Neural cell (in vitro differentiated cells): ENCODE results near the gene MAPK11. TPM values are rescaled to one million over a fixed set of nuclear protein-coding genes. Genes with fewer than 3 reads are reported as not detected.
A peak's percentile ranks its signal among the peaks of the same experiment; 100 is the strongest.

ENCODE experiments used
- H2AFZ ChIP-seq: fragments of 200-600, 300-800 bp; sonication (generic), shearing (Covaris generic); 2 replicates; pipeline ENCODE4 v1.6.0; 2014; ENCODE audit warnings: low read depth, mild to moderate bottlenecking, antibody characterized with exemption, low read length, moderate library complexity
- H3F3A ChIP-seq: fragments of 200-600 bp; shearing (Covaris generic); 2 replicates; pipeline ENCODE4 v1.6.1; 2016; ENCODE audit warnings: mild to moderate bottlenecking, moderate library complexity, mixed read lengths, antibody characterized with exemption, low read length; ENCODE audit not compliant: insufficient read depth, poor library complexity, severe bottlenecking
- H3K27ac ChIP-seq: fragments of 200-600, 300-800 bp; sonication (generic), shearing (Covaris generic); 2 replicates; pipeline ENCODE4 v1.5.1; 2014; ENCODE audit warnings: mild to moderate bottlenecking, low read length, moderate library complexity
- H3K27me3 ChIP-seq: fragments of 300-800, 200-600 bp; sonication (generic), shearing (Covaris generic); 2 replicates; pipeline ENCODE4 v1.6.0; 2014; ENCODE audit warnings: mild to moderate bottlenecking, low read depth, low read length, moderate library complexity; ENCODE audit not compliant: insufficient read depth
- H3K36me3 ChIP-seq: fragments of 300-800, 200-600 bp; sonication (generic), shearing (Covaris generic); 2 replicates; pipeline ENCODE4 v1.5.1; 2014; ENCODE audit warnings: mild to moderate bottlenecking, antibody characterized with exemption, low read length, moderate library complexity; ENCODE audit not compliant: insufficient read depth
- H3K4me2 ChIP-seq: fragments of 300-800, 200-600 bp; sonication (generic), shearing (Covaris generic); 2 replicates; pipeline ENCODE4 v1.6.0; 2014; ENCODE audit warnings: mild to moderate bottlenecking, low read length
- H3K4me3 ChIP-seq: fragments of 300-800, 200-600 bp; sonication (generic), shearing (Covaris generic); 2 replicates; pipeline ENCODE4 v1.5.1; 2014; ENCODE audit warnings: mild to moderate bottlenecking, low read length, moderate library complexity
- H3K79me2 ChIP-seq: fragments of 200-600 bp; shearing (Covaris generic); replicated peaks from 2 replicates; pipeline ENCODE4 v1.6.0; 2014; ENCODE audit warnings: mild to moderate bottlenecking, low read length, moderate library complexity; ENCODE audit not compliant: insufficient read depth
- H3K9ac ChIP-seq: fragments of 300-800, 200-600 bp; sonication (generic), shearing (Covaris generic); 2 replicates; pipeline ENCODE4 v1.6.1; 2016; ENCODE audit warnings: mild to moderate bottlenecking, low read length, mixed read lengths
- H3K9me2 ChIP-seq: fragments of 200-600 bp; shearing (Covaris generic); 2 replicates; pipeline ENCODE4 v1.6.1; 2016; ENCODE audit warnings: mild to moderate bottlenecking, low read length, mixed read lengths; ENCODE audit not compliant: insufficient read depth
- H3K9me3 ChIP-seq: fragments of 200-600, 300-800 bp; sonication (generic), shearing (Covaris generic); 2 replicates; pipeline ENCODE4 v1.6.1; 2016; ENCODE audit warnings: mild to moderate bottlenecking, mixed run types, low read length, moderate library complexity, mixed read lengths
- H4K20me1 ChIP-seq: fragments of 200-600 bp; shearing (Covaris generic); 2 replicates; pipeline ENCODE4 v1.6.1; 2016; ENCODE audit warnings: mild to moderate bottlenecking, mixed run types; ENCODE audit not compliant: insufficient read depth
- CTCF ChIP-seq: fragments of 450-650 bp; IDR thresholded peaks from 2 replicates; pipeline ENCODE4 v1.5.1; 2014; ENCODE audit warnings: antibody characterized with exemption, mild to moderate bottlenecking, moderate library complexity; ENCODE audit not compliant: poor library complexity, severe bottlenecking
- EP300 ChIP-seq: fragments of 450-650 bp; conservative IDR thresholded peaks from 2 replicates; pipeline ENCODE4 v1.6.1; 2014; ENCODE audit warnings: antibody characterized with exemption, mild to moderate bottlenecking, moderate library complexity; ENCODE audit not compliant: poor library complexity, severe bottlenecking
- EZH2 ChIP-seq: fragments of 200-600, 300-800 bp; shearing (Covaris generic), sonication (generic); IDR thresholded peaks from 2 replicates; pipeline ENCODE4 v1.6.1; 2014; ENCODE audit warnings: antibody characterized with exemption, low read length, borderline replicate concordance, mild to moderate bottlenecking; ENCODE audit not compliant: insufficient read depth, poor library complexity, severe bottlenecking
- MXI1 ChIP-seq: fragments of 450-650 bp; conservative IDR thresholded peaks from 2 replicates; pipeline ENCODE4 v1.6.1; 2014; ENCODE audit warnings: antibody characterized with exemption, mild to moderate bottlenecking; ENCODE audit not compliant: poor library complexity, severe bottlenecking
- POLR2AphosphoS5 ChIP-seq: IDR thresholded peaks from 2 replicates; pipeline ENCODE4 v1.6.1; 2012
- RAD21 ChIP-seq: fragments of 450-650 bp; conservative IDR thresholded peaks from 2 replicates; pipeline ENCODE4 v1.6.1; 2014; ENCODE audit warnings: antibody characterized with exemption, mild to moderate bottlenecking, moderate library complexity
- REST ChIP-seq: IDR thresholded peaks from 2 replicates; pipeline ENCODE4 v1.6.1; 2012; ENCODE audit warnings: borderline replicate concordance
- SMC3 ChIP-seq: fragments of 450-650 bp; conservative IDR thresholded peaks from 2 replicates; pipeline ENCODE4 v1.6.1; 2014; ENCODE audit warnings: antibody characterized with exemption, mild to moderate bottlenecking, moderate library complexity; ENCODE audit not compliant: poor library complexity
- polyA plus RNA-seq: library from polyadenylated mRNA; depleted of rRNA; stranded (reverse); fragments of >200 nt; gene quantifications from 2 replicates; pipeline ENCODE4 v1.2.3, GENCODE V29; 2014

MAPK11 gene
- polyA plus RNA-seq, 1 donor from 2014 or later, result 36.3 TPM

- Histone ChIP-seq H3K9me2 (no peaks in the 10 kb centered on the region), H2AFZ (no peak within 1 kb of the TSS), H3K79me2 (peaks cover 42% of the 10 kb centered on the region), H3K9me3 (no peaks in the 10 kb centered on the region), H3K27me3 (no peaks in the 10 kb centered on the region), H4K20me1 (peaks cover 6% of the 10 kb centered on the region), H3K4me2 (peak within 1 kb of the TSS; percentile 86), H3K27ac (peak within 1 kb of the TSS; percentile 71), H3K9ac (peak within 1 kb of the TSS; percentile 94), H3K4me3 (peak within 1 kb of the TSS; percentile 94), H3K36me3 (no peaks in the 10 kb centered on the region), H3F3A (no peaks in the 10 kb centered on the region)
- TF ChIP-seq CTCF (no peak), EP300 (peak; percentile 20), POLR2AphosphoS5 (peak; percentile 72), REST (no peak), SMC3 (peak; percentile 15), MXI1 (peak; percentile 28), RAD21 (no peak), EZH2 (no peak)
Measured at GRCh38 chr22:50306753-50307749, 36.9 kb upstream of the MAPK11 start, which contains the start of gene PLXNB2. TSS of gene PLXNB2 (minus strand) at chr22:50307646. CDS start at chr22:50290584, 17,062 bp downstream.

- Histone ChIP-seq H3K9me2 (no peaks in the 10 kb centered on the region), H3K36me3 (no peaks in the 10 kb centered on the region), H3K79me2 (peaks cover 52% of the 10 kb centered on the region), H3K4me3 (peak overlapping the region; percentile 94), H3F3A (no peaks in the 10 kb centered on the region), H3K27ac (peak overlapping the region; percentile 71), H3K4me2 (peak overlapping the region; percentile 86), H3K9ac (peak overlapping the region; percentile 94), H3K9me3 (no peaks in the 10 kb centered on the region), H3K27me3 (no peaks in the 10 kb centered on the region), H4K20me1 (peaks cover 6% of the 10 kb centered on the region), H2AFZ (no peak overlapping the region)
- TF ChIP-seq REST (no peak), EZH2 (no peak)
Measured at GRCh38 chr22:50305923-50306566, 35.9 kb upstream of the MAPK11 start.
